Fibroblast of pulmonary artery (primary cell): ENCODE data around the gene PIK3CG.

Source experiments
- DNase-seq: peaks from one replicate; pipeline ENCODE4 v3.0.0-alpha.2; 2010; ENCODE audit warnings: low read depth
- H3K4me3 ChIP-seq: replicated peaks from 2 replicates; pipeline ENCODE4 v1.5.1; 2011; ENCODE audit warnings: low read depth, mild to moderate bottlenecking, control low read depth, low read length, moderate library complexity
- CTCF ChIP-seq: IDR thresholded peaks from 2 replicates; pipeline ENCODE4 v1.5.1; 2011; ENCODE audit warnings: mild to moderate bottlenecking, control low read depth, low read length, inconsistent platforms; ENCODE audit errors: missing control alignments

Gene PIK3CG

GRCh38 chr7:106865130-106866041 lies at the start of gene PIK3CG:
PIK3CG (plus strand) TSS chr7:106865282; CDS start chr7:106867562, 2,280 bp downstream.
- TF ChIP-seq CTCF = no peak
- no peak within 1 kb of the TSS for H3K4me3 ChIP-seq
- peak; percentile 3 for DNase-seq

GRCh38 chr7:106817098-106817497 lies 48.0 kb upstream of the PIK3CG start:
- no peak for DNase-seq
- H3K4me3 ChIP-seq = no peak overlapping the region
- no peak for TF ChIP-seq CTCF

- H3K4me3 ChIP-seq = no peak overlapping the region
- no peak for DNase-seq
- no peak for TF ChIP-seq CTCF
Measured at GRCh38 chr7:106818736-106819135, 46.3 kb upstream of the PIK3CG start.

GRCh38 chr7:106819546-106819945 lies 45.5 kb upstream of the PIK3CG start:
- no peak for TF ChIP-seq CTCF
- no peak for DNase-seq
- H3K4me3 ChIP-seq = no peak overlapping the region

- no peak for DNase-seq
- no peak overlapping the region for H3K4me3 ChIP-seq
- no peak for TF ChIP-seq CTCF
Measured at GRCh38 chr7:106820321-106821217, 44.5 kb upstream of the PIK3CG start.

- H3K4me3 ChIP-seq = no peak overlapping the region
- DNase-seq = no peak
- no peak for TF ChIP-seq CTCF
Measured at GRCh38 chr7:106823631-106824030, 41.5 kb upstream of the PIK3CG start.
